GM18502 (cell line): ENCODE data around the gene BRD1.
"Not testable (repeated sequence)": the region's sequence is repeated elsewhere in the genome, so short reads cannot be mapped to it uniquely, and the experiment has no call there.

Experiments used
- ATAC-seq: cut with Tn5 transposase; IDR thresholded peaks from one replicate; pipeline ENCODE4 v1.9.1; 2021; ENCODE audit warnings: mild to moderate bottlenecking; ENCODE audit not compliant: unreplicated experiment, poor library complexity

The BRD1 gene

GRCh38 chr22:49853981-49854831 is 26.5 kb upstream of the BRD1 start:
- ATAC-seq = peak; percentile 36

DNA sequence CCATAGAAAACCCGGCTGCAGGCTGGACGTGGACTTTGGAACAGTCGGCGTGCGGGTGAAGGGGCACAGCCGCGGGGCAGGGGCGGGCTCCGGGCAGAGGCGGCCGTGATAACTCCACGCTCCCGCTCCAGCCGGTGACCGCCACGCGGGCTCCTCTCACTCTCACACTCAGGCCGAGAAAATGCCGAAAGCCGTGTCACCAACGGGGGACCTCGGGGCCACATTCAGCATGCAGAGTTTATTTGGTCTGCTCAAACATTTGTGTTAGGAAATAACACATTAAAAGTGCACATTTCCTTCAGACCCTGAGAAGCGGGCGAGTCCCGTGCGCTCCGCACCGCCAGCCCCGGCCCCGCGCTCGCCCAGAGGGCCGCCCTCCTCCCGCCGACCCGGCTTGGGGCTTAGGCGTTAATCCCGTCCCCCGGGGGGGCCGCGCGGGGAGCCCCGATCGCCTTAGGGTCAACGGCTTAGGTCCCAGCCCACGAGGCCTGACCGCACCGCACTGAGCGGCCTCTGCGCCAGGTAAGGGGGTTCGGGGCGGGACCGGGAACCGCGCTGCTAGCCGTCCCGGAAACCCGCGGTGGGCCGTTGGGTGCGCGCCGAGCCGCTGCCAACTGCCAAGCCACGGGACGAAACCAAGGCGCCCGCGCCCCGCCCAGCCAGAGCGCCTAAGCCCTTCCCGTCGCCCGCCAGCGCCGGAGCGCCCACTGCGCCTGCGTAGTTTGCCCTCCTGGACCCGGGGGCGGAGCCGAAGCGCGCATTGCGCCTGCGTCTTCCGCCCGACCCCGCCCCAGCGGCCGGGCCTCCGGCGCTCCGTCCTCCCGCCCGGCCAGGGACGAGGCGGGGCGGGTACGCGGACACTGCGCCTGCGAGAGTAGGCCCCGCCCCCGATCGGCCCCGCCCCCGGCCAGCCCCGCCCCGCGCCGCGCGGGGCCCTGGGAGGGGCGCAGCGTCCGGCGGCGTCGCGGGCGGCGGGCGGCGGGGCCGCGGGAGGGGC is 25.5 kb upstream of the BRD1 start, which contains the start of gene ZBED4:
Gene ZBED4 (plus strand): TSS at position 947 of the 997 bp plus-strand sequence. CDS start 29,819 bp downstream, outside the sequence.
- ATAC-seq = peak; percentile 73

DNA sequence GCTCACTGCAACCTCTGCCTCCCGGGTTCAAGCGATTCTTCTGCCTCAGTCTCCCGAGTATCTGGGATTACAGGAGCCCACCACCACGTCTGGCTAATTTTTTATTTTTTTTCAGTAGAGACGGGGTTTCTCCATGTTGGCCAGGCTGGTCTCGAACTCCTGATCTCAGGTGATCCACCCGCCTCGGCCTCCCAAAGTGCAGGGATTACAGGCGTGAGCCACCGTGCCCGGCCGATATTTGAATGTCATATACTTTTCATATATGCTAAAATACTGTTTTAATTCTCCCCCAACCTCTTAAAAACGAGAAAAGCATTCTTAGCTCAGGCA is 24.9 kb upstream of the BRD1 start:
- not testable (repeated sequence) for ATAC-seq

DNA sequence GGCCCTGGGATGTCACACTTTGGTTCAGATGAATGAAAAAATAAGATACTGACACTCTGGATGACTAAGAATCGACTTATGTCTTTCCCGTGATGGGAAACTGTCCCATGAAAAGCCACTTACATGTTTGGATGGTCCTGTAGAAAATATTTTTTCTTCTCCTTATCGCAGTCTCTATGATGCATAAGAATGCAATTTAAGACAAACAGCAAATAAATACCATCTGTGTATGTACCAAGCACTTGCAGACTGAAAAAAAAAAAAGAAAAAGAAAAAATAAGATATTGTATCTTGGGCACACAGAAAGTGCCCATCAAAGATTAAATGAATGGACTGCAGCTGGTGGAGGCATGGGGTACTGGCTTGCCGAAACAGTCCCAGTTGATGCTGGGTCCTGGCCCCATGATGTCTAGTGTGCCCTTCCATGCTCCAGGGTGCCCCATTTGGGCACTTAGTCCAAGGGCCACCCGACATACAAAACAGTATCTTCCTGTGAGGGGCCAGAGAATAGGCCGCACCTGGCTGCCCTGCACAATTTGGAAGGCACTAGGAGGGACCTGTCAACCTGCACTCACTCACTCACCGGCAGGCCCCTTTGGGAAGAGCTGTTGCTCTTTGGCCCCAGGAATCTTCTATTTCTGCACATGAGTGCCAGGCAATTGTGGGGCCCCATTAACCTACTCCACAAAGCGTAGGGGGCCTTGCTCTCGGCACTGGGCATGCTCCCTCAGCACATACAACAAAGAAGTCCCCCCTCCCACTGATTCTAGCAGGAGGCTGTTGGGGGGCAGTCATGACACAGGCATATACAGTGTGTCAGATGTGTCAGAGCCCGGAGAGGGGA is 23.5 kb upstream of the BRD1 start:
- ATAC-seq = no peak

DNA sequence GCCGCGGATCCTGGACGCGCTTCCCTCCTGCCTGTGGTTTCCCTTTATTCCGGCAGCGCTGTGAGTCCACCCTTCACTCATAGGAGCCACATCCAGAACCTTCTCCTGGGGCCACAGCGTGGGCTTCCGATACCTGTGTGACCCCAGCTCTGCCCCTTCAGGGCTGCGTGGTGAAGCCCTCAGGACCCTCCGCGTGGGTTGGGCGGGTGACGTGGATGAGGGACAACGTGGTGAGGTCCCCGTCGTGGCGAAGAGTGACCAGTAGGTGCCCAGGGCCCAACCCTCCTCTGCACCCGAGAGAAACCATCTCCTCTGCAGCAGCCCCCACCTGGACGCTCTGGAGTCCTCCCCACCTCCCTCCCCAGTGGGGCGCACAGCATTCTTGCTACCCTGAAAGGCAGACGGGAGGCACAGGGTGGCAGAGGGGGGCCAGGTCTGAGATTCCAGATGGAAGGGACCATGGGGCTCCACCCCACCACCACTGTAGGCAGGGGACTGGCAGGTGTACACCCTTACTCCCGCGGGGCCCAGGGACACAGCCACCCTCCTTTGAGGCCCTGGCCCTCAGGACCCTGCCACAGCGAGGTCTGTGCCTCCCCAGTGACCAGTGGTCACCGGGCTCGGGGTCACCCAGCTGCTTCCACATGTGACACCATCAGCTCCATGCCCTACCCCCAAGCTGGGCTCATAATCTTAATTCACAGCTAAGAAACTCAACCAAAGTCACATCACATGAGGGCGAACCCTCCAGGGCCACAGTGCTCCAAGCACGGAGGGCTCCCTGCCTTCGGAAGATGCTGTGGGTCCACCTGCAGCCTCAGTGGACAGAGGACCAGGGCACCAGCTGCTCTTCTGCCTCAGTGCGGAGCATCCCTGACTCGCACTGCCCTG is 22.6 kb upstream of the BRD1 start:
- ATAC-seq = no peak

- no peak for ATAC-seq
Measured at GRCh38 chr22:49849161-49850020, 21.7 kb upstream of the BRD1 start.

DNA sequence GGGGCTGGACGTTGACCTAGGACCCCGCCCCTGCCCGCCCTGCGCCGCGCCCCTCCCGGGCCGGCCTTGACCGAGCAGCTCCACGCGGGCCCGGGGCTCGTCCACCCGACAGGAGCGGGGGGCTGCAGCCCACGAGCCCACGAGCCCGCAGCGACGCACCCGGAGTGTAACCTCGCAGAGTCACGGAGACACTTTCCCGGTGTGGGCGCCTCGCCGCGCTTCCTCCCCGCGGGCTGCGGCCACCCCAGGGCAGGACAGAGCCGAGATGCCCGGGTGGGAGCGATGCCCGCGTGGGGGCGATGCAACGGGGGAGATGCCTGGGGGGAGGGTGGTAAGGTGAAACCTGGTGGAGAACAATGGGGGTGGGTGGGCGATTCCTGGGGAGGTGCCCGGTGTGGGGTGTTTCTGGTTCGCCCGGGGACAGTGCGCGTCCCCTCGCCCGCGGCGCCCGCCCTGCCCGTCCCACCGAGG is 21.1 kb upstream of the BRD1 start:
- ATAC-seq = no peak

DNA sequence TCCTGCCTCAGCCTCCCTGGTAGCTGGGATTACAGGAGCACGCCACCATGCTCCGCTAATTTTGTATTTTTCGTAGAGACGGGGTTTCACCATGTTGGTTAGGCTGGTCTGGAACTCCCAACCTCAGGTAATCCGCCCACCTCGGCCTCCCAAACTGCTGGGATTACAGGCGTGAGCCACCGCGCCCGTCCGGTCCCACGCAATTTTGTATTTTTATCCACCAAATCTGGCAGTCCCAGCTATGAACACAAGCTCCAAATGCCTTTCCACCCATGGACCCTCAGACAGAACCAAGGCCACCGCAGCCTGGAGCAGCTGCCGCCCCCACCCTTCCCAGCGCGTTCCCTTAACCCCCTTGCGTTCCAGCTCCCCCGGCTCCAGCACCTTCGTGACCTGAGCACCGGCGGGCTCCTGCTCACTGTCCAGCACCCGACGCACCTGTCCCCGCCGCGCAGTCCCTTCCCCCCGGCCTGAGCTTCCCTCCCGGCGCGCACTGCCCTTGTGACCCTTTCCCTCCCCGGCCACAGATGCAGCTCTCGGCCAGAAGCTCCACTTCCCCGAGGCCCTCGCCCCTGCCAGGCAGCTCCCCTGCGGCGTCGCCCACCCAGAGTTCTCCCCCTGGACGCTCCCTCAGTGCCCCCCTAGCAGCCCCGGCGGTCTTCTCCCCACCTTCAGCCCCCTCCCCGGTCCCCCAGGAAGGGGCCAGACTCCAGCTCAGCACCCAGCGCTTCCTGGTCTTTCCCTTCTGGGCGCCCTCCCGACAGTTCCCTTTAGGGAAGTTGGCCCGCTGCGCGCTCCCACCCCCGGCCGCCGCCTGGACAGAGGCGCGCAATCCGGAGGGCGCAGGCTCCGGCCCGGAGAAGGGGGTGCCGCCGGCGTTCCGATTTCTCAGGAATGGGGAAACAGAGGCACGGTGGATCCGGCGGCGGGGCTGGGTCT is 20.3 kb upstream of the BRD1 start:
- ATAC-seq = no peak

DNA sequence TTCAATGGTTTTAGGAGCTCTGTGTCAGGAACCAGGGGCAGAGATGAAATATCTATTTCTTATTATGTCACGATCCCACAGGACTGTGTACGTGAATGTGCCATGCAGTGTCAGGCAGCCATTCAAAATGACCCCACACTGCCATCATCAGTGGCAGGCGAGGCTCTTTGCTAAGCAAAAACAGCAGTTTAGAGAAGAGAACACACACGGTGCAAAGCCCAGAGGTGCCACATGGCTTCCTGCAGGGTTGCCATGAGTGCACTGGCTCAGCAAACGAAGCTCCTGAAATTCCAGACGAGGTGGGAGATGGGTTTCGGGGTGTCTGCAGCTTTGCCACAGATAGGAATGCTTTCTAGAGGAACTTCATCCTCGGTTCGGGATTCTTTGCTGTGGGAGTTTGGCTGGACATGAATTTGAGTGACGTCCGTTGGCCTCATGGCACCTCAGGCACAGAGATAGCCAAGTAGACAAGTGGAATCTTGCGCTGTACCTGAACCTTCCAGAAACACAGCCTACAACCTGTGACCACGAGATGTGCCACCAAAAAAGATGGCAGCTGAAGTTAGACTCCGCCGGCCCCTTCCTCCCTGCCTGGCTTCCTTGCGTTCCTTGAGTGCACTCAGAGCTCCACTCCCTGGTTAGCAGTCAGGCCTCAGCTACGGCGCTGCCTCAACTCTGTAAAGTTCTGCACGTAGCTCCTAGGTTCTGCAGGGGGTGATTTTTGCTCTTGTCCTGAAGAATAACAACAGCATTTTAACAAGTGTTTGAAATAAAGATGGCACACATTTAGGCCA is 18.2 kb upstream of the BRD1 start:
- no peak for ATAC-seq

DNA sequence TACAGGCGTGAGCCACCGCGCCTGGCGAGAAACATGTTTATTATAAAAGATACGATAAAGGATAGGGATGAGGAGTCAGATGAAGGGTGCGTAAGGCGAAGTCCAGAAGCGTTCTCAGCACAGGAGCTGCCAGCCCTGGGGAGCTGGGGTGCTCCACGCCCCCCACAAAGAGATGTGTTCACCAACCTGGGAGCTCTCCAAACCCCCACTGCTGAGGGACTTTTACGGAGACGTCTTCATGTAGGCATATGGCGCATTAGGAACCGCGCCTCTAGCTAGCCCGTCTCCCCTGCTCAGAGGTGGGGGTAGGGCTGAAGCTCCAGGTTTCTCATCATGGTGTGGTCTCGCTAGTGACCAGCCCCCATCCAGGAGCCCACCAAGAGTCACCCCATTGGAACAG is 17.6 kb upstream of the BRD1 start:
- ATAC-seq = no peak

- no peak for ATAC-seq
Measured at GRCh38 chr22:49838771-49839717, 11.4 kb upstream of the BRD1 start.

DNA sequence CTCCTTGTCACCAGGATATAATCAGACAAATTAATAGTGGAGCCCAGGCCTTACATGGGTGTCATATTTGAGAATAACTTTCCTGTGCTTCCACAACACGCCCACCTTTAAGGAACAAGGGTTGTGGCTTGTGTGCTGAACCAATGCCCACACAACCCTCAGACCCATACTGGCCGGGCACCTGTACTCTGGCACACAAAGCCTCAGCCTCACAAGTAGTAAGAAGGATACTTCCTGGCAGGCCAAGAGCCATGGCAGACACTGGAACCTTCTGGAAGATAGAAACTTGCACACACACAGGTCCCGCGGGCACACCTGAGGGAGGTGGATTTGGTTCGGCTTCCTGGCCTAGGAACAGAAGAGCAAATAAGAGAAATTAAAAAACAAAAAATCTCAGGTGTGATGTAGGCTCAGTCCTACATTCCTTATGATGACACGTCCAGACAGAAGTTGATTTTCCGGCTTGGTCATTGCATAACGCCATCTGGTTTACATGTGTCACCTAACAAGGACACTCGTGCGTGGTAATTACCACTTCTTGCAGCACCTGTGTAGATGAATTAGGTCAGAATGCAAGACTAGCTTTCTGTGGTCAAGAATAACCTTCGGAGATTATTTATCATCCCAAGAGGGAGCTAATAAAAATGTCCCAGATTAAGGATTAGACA is 5.8 kb upstream of the BRD1 start:
- ATAC-seq = no peak

DNA sequence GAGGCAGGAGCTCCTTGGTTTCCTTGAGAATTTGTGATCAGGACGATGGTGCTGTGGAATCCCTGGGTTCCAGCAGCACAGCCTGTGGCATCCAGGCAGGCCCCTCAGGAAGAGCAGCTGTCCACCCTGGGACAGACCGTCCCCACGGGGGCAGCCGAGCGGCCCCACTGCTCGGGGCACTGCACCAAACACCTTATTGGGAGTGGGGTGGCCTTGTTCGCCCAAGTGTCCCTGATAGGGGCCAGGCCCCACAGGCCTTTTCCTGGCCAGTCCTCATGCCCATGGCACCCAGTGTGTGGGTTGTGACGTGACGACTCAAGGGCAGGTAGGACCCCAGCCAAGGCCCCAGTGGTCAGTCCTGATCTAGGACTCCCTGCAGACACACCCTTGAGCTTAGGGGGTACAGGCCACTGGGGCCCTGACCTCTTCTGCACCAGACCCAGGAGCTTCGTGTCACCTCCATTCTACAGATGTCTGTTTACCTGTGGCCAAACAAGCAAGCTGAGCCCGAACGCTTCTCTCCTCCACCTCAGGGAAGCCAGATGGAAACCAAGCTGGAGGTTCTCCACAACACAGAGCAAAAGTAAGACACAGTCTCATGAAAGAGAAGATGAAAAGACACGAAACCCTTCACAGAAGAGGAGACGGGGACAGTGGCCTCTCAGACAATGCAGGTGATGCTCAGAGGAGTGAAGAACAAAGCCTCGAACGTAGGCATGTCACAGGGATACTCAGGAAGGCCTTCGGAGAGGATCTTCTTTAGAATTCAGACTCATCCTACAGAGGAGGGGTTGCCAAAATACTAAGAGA is 1.6 kb upstream of the BRD1 start:
- no peak for ATAC-seq

GRCh38 chr22:49828599-49828965 is 909 bp upstream of the BRD1 start:
- no peak for ATAC-seq
